ENCODE measurements around the gene OR5W2.

DNA sequence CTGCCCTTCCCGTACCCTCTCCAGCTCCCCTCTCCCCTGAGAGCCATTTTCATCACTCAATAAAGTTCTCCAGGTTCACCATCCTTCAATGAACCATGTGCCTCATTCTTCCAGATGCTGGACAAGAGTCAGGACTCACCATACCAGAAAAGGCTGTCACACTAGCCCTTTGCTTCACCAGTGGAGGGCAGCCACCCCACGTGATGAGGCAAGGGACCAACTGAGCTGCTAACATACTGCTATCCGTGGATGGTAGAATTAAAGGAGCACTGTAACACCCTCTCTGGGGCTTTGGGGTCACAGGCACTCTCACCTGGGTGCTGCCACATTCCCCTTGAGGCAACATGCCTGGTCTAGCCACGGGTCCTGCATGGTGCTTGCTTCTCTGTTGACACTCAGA, 34.9 kb upstream of the OR5W2 start:
- TF ChIP-seq, protein P1, sequence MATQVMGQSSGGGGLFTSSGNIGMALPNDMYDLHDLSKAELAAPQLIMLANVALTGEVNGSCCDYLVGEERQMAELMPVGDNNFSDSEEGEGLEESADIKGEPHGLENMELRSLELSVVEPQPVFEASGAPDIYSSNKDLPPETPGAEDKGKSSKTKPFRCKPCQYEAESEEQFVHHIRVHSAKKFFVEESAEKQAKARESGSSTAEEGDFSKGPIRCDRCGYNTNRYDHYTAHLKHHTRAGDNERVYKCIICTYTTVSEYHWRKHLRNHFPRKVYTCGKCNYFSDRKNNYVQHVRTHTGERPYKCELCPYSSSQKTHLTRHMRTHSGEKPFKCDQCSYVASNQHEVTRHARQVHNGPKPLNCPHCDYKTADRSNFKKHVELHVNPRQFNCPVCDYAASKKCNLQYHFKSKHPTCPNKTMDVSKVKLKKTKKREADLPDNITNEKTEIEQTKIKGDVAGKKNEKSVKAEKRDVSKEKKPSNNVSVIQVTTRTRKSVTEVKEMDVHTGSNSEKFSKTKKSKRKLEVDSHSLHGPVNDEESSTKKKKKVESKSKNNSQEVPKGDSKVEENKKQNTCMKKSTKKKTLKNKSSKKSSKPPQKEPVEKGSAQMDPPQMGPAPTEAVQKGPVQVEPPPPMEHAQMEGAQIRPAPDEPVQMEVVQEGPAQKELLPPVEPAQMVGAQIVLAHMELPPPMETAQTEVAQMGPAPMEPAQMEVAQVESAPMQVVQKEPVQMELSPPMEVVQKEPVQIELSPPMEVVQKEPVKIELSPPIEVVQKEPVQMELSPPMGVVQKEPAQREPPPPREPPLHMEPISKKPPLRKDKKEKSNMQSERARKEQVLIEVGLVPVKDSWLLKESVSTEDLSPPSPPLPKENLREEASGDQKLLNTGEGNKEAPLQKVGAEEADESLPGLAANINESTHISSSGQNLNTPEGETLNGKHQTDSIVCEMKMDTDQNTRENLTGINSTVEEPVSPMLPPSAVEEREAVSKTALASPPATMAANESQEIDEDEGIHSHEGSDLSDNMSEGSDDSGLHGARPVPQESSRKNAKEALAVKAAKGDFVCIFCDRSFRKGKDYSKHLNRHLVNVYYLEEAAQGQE (IDR thresholded peaks at IDR 0.05; ENCODE audit: borderline replicate concordance): no peak
- TF ChIP-seq, protein P2, sequence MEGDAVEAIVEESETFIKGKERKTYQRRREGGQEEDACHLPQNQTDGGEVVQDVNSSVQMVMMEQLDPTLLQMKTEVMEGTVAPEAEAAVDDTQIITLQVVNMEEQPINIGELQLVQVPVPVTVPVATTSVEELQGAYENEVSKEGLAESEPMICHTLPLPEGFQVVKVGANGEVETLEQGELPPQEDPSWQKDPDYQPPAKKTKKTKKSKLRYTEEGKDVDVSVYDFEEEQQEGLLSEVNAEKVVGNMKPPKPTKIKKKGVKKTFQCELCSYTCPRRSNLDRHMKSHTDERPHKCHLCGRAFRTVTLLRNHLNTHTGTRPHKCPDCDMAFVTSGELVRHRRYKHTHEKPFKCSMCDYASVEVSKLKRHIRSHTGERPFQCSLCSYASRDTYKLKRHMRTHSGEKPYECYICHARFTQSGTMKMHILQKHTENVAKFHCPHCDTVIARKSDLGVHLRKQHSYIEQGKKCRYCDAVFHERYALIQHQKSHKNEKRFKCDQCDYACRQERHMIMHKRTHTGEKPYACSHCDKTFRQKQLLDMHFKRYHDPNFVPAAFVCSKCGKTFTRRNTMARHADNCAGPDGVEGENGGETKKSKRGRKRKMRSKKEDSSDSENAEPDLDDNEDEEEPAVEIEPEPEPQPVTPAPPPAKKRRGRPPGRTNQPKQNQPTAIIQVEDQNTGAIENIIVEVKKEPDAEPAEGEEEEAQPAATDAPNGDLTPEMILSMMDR (IDR thresholded peaks at IDR 0.05; ENCODE audit: poor library complexity, severe bottlenecking): no peak
- TF ChIP-seq RAD21 (conservative IDR thresholded peaks at IDR 0.05): no peak
- no peak for TF ChIP-seq EZH2 (IDR thresholded peaks at IDR 0.05; ENCODE audit: borderline replicate concordance, insufficient read depth, low read length, poor library complexity, severe bottlenecking)
